HG02588 (cell line): ENCODE results near the gene SEBOX.

Source experiments
- ATAC-seq: cut with Tn5 transposase; IDR thresholded peaks from one replicate; pipeline ENCODE4 v1.9.1; 2021; ENCODE audit warnings: mild to moderate bottlenecking, moderate library complexity; ENCODE audit not compliant: unreplicated experiment

Gene SEBOX

DNA sequence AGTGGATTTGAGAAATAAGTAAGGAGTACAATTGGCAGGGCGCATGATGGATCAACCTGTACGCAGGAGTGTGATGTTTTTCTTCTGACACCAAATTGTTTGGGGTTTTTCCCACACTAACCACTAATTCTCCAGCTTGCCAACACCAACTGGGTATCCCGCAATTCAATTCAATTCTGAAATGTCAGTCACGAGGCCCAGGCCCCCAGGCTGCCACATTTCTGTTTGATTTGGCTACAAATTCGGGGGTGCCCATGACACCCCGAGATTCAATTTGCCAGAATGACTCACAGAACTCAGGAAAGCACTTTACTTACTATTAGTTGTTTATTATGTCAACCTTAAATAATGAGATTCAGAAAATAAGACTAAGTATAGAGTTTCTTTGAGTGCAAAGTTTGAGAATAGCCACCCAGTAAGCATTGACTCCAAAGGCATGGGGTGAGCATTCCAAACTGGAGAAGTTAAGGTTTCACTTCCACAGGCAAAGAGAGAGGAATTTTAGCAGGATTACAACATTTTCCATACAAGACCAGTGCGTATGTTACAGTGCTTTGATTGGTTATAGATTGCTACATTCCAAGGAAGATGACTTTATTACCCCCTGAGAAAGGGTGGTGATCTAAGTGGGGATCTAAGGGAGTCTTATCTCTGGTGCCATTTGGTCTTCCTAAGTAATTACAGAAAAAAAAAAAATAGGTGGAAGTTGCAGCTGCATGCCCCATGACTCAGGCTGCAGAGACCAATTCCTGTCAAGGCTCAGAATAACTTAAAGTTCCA, 29.5 kb upstream of the SEBOX start:
- ATAC-seq: no peak

DNA sequence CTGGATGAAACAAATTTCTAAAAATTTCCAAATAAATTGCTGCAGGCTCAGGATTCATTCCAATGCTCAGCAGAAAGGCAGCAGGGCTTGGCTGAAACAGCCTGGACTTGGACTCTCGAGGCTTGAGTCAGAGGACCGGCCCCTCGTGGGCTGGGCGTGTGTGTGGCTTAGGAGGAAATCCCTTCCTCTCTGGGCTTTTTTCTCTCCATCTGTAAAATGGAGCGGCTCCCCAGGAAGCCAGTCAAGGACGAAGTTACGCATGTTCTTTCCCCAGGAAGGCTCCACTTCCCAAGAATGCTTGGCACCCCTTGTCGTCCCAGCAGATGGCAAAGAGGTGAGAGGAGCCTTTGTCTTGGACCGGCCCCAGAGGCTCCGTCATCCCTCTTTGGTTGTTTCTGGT, 27.5 kb upstream of the SEBOX start:
- ATAC-seq: no peak

DNA sequence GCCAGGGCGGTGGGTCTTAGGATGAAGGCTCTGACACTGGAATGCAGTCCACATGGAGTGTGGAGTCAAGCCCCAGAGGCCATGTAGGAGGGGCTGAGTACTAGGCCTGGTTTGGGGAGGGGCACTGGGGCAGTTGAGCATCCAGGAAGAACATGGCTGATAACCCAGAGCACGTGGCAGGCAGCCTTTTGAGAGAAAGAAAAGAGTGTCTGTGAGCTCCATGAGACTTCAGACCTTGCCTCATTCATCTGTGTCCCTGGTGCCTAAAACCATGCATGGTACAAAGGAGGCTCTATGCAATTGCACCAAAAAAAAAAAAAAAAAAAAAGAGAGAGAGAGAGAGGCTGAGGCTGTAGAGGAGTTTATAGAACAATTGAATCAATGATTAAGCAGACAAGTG, 26.4 kb upstream of the SEBOX start:
- no peak for ATAC-seq

DNA sequence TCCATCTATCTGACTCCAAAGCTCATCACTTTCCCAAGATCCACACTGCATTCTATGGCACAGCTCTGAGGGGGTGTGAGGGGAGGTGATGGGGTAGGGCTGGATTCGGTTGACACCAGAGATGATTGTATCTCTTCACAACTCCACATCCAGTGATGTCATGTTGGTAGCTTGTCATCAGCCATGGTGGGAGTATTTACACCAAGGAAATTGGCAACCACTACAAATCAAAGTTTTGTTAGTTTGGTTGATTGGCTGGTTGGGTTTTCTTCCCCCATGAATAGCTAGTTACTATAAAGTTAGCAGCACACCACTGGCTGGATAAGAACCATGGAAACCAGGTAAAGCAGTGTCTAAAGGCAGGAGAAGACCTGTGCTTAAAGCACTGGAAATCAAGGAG, 26.0 kb upstream of the SEBOX start:
- no peak for ATAC-seq

DNA sequence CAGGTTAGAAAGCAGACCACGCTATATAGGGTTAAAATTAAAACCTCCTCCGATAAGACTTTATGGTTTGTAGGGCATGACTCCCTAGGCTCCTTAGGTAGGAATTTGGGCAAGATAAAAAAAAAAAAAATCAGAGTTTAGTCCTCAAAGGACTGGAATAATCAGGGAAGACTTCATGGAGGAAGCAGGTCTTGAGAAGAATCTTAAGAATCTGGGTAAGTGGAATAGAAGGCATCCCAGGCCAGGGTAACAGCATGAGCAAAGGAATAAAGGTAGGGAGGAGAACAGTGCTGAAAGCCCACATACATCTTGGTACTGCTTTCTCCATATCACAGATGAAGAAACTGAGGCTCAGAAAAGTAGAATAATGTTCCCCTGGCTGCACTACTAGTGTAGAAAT, 25.6 kb upstream of the SEBOX start:
- no peak for ATAC-seq

DNA sequence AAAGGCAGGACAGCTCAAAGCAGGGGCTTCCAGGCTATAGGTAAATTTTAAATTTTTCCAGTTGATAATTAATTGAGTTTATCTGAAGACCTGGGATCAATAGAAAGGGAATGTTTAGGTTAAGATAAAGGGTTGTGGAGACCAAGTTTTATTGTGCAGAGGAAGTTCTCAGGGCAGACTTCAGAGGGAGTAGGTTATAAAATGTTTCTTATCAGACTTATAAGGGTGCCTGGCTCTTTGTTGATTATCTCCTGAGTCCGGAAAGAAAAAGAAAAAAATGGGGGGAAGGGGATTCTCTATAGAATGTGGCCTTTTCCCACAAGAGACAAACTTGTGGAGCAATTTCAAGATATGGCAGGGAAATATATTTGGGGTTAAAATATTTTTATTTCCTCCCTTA, 25.1 kb upstream of the SEBOX start:
- ATAC-seq: no peak

DNA sequence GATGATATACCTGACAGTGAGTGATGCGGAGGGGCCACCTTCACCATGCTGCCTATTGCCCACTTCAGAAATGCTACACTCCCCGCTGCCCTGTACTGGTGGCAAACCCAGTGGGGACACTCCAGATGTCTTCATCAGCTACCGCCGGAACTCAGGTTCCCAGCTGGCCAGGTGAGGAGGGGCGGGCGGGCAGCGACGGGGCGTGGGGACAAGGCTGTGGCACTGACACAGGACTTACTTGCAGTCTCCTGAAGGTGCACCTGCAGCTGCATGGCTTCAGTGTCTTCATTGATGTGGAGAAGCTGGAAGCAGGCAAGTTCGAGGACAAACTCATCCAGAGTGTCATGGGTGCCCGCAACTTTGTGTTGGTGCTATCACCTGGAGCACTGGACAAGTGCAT, 23.1 kb upstream of the SEBOX start:
- ATAC-seq: no peak

DNA sequence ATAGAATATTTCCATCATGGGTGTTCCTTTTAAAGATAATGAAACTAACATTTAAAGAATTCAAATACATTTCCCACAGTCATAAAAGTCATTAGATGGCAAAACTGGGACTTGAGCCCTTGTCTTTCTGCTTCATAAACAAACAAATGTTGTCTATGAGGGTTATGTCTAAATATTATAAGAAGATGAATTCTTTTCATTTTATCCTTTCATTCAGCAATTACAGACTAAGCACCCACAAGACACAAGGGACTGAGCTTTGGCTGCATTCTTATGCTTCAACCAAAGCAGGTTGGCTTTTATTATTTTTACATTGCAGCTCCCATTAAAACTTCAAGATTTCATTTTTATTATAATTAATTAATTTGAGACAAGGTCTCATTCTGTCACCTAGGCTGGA, 21.4 kb upstream of the SEBOX start:
- no peak for ATAC-seq

DNA sequence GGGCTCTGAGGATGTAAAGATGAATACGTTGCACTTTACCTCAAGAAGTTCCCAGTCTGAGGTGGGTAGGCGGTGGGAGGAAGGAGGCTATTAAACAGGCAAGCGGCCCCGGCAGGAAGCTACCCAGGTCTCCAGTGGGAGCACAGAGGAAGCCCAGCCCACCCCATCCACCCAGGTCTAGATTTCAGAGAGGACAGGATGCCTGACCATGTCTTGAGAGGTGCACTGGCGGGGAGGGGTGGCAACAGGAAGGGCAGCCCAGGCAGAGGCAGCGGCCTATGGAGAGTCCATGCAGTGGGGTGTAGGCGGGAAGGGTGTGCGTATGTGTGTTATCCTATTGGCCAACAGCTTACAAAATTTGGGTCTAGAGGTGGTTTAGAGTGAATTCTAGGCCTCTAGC, 20.4 kb upstream of the SEBOX start:
- ATAC-seq: no peak

DNA sequence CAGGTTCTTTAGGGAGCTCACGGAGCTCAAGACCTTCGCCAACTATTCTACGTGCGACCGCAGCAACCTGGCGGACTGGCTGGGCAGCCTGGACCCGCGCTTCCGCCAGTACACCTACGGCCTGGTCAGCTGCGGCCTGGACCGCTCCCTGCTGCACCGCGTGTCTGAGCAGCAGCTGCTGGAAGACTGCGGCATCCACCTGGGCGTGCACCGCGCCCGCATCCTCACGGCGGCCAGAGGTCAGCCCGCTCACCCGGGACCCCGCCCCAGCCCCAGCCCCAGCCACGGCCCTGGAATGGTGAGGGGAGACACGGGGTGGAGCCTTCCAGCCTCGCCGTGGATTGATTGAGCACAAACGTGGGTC, 20.0 kb upstream of the SEBOX start:
- ATAC-seq: peak; percentile 12

DNA sequence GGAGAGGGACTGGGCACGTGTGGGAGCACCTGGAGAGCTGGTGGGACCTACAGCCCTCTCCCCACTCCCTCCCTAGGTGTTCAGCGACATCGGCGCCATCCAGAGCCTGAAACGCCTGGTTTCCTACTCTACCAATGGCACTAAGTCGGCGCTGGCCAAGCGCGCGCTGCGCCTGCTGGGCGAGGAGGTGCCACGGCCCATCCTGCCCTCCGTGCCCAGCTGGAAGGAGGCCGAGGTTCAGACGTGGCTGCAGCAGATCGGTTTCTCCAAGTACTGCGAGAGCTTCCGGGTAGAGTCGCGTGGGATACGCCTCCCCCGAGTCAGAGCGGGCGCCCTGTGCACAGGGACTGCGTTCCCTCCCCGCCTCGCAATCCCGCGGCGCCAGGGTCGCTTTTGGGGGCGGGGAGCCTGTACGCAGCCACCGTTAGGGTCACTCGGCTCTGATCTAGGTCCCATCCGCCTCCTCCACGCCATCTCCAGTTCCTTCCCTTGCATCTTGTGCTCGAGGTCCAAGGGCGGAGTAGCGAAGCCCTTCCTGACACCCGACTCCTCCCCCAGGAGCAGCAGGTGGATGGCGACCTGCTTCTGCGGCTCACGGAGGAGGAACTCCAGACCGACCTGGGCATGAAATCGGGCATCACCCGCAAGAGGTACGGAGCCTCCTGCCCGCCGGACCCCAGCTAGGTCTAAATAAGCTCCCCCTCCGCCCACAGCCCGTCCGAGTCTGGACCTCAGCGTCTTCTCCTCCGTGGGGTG, 19.5 kb upstream of the SEBOX start:
- peak; percentile 59 for ATAC-seq

DNA sequence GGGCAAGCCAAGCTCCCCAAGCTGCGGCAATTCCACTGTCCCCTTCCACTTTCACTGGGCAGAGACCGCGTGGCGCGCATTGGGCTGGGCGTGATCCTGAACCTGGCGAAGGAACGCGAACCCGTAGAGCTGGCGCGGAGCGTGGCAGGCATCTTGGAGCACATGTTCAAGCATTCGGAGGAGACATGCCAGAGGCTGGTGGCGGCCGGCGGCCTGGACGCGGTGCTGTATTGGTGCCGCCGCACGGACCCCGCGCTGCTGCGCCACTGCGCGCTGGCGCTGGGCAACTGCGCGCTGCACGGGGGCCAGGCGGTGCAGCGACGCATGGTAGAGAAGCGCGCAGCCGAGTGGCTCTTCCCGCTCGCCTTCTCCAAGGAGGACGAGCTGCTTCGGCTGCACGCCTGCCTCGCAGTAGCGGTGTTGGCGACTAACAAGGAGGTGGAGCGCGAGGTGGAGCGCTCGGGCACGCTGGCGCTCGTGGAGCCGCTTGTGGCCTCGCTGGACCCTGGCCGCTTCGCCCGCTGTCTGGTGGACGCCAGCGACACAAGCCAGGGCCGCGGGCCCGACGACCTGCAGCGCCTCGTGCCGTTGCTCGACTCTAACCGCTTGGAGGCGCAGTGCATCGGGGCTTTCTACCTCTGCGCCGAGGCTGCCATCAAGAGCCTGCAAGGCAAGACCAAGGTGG, 16.3 kb upstream of the SEBOX start:
- ATAC-seq: no peak

DNA sequence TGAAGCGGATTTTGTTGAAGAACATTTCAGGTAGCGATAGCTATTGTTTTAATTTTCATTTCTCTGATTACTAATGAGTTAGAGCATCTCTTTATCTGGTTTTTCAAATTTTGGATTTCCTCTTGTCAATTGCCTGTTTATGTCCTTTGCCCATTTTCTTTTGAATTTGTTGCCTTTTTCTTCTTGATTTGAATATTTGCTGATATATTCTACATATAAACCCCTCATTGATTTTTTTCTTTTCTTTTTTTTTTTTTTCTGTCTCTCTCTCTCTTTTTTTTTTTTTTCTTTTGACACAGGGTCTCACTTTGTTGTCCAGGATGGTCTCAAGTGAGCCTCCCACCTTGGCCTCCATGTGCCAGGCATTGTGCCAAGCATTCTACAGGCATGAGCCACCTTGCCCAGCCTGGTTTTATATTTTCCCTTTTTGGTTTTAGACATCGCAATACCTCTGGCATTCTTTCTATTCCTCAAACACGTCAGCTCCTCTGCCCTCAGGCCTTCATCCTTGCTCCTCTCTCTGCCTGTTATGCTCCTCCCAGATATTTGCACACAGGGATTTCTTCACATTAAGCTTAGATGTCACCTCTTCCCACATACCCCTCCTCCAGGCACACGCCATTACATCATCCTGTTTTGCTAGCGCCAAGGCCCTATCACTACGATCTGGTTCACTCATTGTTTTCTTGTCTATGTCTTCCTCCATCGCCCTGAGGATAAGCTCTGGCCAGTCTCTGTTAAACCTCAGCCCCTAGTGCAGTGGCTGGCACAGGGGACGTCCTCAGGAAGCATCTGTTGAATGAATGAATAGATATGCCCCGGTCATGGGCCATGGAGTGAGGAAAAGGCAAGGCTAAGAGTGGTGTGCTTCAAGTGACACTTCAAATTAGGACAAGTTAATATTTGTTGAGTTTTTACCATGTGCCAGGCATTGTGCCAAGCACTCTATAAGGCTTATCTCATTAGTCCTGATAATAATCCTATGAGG, 15.1 kb upstream of the SEBOX start:
- ATAC-seq: no peak

DNA sequence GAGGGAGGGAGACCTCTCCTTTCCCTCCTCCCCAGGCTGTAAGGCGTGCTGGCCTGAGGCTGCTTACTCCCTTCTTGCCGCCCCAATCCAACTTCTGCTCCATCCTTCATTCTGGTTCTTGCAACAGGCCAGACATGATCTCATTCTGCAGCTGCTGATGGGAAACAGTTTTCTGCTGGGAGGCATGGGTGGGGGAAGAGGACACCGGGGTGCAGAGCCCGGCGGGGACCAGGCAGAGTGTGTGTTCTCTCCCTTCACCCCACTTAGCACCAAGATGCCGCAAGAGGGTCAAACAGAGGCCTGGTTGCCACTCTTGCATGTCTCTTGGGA, 7.9 kb upstream of the SEBOX start:
- no peak for ATAC-seq

DNA sequence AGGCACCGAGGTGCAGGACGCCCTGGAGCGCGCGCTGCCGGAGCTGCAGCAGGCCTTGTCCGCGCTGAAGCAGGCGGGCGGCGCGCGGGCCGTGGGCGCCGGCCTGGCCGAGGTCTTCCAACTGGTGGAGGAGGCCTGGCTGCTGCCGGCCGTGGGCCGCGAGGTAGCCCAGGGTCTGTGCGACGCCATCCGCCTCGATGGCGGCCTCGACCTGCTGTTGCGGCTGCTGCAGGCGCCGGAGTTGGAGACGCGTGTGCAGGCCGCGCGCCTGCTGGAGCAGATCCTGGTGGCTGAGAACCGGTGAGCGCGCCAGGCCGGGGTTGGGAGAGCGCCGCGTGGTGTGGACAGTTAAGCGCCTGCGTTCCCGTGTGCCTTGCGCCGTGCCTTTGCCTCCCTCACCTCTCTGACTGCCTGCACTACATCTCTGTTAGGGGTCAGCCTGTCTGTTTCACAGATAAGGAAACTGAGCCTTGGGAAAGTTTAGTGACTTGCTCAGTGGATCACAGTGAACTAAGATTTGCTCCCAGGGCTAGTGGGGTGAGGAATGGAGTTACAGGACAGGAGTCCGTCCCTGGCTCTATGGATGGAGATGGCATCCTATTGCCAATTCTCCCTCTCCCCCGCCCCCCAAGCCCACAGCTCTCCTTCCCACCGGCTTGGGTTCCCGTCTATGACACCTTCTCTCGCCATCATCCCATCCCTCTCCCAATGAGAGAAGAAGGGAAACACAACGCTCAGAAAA, 7.4 kb upstream of the SEBOX start:
- ATAC-seq: peak; percentile 20

DNA sequence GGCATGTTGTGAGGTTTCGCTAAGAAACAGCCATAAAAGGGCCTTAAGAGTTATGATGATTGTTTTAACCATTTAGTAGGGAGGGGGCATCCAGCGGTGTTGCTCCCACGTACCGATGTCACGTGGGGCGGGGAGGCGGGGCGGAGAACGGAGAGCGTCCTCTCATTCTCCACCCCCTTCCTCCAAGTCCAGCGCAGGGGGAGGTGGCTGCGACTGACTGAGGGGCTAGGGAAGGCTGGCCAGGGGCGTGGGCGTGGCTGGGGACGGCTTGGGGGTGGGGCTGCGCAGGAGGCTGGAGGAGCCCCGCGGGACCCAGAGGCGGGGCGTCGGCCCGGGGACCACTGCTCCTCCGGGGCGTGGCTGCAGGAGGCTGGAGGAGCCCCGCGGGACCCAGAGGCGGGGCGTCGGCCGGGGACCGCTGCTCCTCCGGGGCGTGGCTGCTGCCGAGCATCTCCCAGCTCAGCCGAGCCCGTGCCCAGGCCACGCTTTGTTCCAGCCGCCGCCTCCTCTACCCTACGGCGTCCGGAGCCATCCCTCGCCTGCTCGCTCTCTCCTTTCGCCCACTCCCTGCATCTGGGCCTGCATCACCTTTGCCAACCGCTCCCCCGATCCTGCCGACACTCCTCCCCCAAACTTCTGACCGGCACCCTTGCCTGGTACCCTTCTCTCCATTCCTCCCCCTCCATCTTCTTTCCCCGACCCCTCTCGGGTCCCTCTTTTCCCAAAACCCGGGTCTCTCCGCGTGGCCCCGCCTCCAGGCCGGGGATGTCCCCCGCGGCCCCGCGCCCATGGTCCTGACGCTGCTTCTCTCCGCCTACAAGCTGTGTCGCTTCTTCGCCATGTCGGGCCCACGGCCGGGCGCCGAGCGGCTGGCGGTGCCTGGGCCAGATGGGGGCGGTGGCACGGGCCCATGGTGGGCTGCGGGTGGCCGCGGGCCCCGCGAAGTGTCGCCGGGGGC, 6.5 kb upstream of the SEBOX start, which contains the start of gene SARM1:
Gene SARM1 (plus strand): TSS at position 450 of the 958 bp plus-strand sequence. CDS start 339 bp downstream, at position 789.
- peak; percentile 59 for ATAC-seq

DNA sequence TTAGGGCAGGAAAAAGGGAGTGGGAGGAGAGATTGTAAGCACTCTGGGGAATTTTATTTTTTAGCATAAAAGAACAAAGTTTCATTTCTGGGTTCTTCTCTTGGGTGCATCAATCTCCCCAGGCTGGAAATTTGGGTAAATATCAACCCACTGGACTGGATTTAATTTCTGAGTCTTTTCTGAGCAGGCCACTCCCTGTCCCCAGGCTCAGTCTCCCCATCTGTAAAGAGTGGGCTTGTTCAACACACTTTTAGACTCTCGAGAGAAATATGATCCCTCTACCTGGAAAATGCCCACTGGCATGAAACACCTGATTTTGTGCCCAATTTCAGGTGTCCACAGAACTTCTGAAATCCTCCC, 5.7 kb upstream of the SEBOX start:
- ATAC-seq: no peak

DNA sequence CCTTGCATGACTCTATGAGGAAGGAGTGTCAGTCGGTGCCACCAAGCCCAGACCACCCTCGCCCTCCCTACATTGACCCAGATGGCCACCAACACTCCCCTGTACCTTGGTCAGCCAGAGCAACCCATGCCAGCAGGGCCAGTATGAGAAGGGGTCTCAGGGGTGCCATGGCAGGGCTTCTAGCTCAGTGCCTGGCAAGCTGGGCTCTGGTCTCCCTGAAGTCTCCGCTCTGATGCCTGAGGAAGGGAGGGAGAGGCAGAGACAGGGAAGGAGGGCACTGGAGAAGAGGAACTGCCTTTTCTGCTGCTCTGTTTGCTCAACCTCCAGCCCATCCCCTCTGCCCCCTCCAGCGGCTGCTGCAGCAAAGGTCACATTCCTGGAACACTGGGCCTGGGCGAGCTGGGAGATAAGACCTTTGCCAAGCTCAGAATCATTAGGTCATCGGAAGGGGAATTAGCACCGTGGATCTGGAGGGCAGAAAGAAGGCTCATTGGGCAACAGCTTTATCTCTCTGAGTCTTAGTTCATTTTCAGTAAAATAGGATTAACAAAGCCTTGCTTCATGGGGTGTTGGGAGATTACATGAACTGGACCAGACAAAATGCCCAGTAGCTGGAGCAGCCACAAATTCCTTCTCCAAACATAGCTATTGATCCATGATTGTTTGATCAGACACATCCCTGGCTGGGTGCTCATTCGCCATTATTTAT, 5.2 kb upstream of the SEBOX start, which contains the start of gene VTN:
Gene VTN (minus strand): TSS at position 273 of the 709 bp plus-strand sequence. CDS start 104 bp downstream, at position 169.
- no peak for ATAC-seq
